Astrocyte (in vitro differentiated cells and primary cell): ENCODE results near the gene LORICRIN.

Experiments
- CTCF ChIP-seq: IDR thresholded peaks from 2 replicates; pipeline ENCODE4 v1.5.1; 2011; ENCODE audit warnings: low read depth, mild to moderate bottlenecking, inconsistent platforms, low read length, moderate library complexity; ENCODE audit not compliant: insufficient read depth
- EZH2 ChIP-seq: IDR thresholded peaks from 2 replicates; pipeline ENCODE4 v1.6.1; 2012; ENCODE audit warnings: mild to moderate bottlenecking, low read length, inconsistent platforms; ENCODE audit not compliant: insufficient read depth

- TF ChIP-seq CTCF (no peak), EZH2 (no peak)
Observed at GRCh38 chr1:153253076-153253475, 6.4 kb upstream of the LORICRIN start.
